T-helper 1 cell (primary cell): Measurements from ENCODE around the gene MINDY4.

Source experiments
- DNase-seq, 5 donors: peaks; one replicate each; pipeline ENCODE4 v3.0.0-alpha.2; 2012 to 2020

Gene MINDY4

GRCh38 chr7:30840141-30841024 lies 69.2 kb downstream of the MINDY4 start:
- no peak for DNase-seq

- no peak for DNase-seq
These were observed 70.0 kb downstream of the MINDY4 start for GRCh38 chr7:30841025-30841735.

GRCh38 chr7:30841801-30842541 lies 70.8 kb downstream of the MINDY4 start:
- no peak for DNase-seq

GRCh38 chr7:30842542-30843451 lies 71.6 kb downstream of the MINDY4 start:
- no peak for DNase-seq

- no peak for DNase-seq
These were observed 72.7 kb downstream of the MINDY4 start for GRCh38 chr7:30843741-30844482.

GRCh38 chr7:30844483-30844874 lies 73.3 kb downstream of the MINDY4 start:
- no peak for DNase-seq

- no peak for DNase-seq
These were observed 73.7 kb downstream of the MINDY4 start for GRCh38 chr7:30844916-30845315.

- DNase-seq, result no peak
These were observed 74.4 kb downstream of the MINDY4 start for GRCh38 chr7:30845426-30846135.

GRCh38 chr7:30846378-30846777 lies 75.2 kb downstream of the MINDY4 start:
- no peak for DNase-seq

GRCh38 chr7:30848121-30848855 lies 77.1 kb downstream of the MINDY4 start:
- no peak for DNase-seq

GRCh38 chr7:30849565-30849964 lies 78.3 kb downstream of the MINDY4 start:
- DNase-seq, result no peak

GRCh38 chr7:30850426-30850825 lies 79.2 kb downstream of the MINDY4 start:
- no peak for DNase-seq

GRCh38 chr7:30851651-30852307 lies 80.6 kb downstream of the MINDY4 start:
- DNase-seq, result no peak

GRCh38 chr7:30852308-30852684 lies 81.1 kb downstream of the MINDY4 start:
- DNase-seq, result no peak

GRCh38 chr7:30852744-30853288 lies 81.6 kb downstream of the MINDY4 start:
- no peak for DNase-seq

GRCh38 chr7:30853576-30853975 lies 82.4 kb downstream of the MINDY4 start:
- no peak for DNase-seq

- DNase-seq, result no peak
These were observed 84.7 kb downstream of the MINDY4 start for GRCh38 chr7:30855936-30856335.

- DNase-seq, result no peak
These were observed 87.4 kb downstream of the MINDY4 start for GRCh38 chr7:30858576-30858975.
